HepG2 (cell line): Measurements from ENCODE around the gene POLD3. TPM values are rescaled to one million over a fixed set of nuclear protein-coding genes. Genes with fewer than 3 reads are reported as not detected.
A peak's percentile ranks its signal among the peaks of the same experiment; 100 is the strongest.

Experiments
- AHDC1 ChIP-seq: sonication (generic); formaldehyde crosslinking; IDR thresholded peaks from 2 replicates; pipeline ENCODE4 v1.5.1; 2020; ENCODE audit warnings: mild to moderate bottlenecking, missing genetic modification reagents, borderline replicate concordance
- CBX2 ChIP-seq, 2 experiments: fragments of 200-600 bp in 1 of 2; sonication (generic); formaldehyde crosslinking in 1 of 2; IDR thresholded peaks; 2 replicates each; pipeline versions ENCODE4 v1.7.0 to v1.8.1; 2018 to 2022; ENCODE audit warnings: low read depth in 2 of 2, low read length in 1 of 2, mild to moderate bottlenecking in 1 of 2, missing genetic modification reagents in 1 of 2
- DNMT1 ChIP-seq: sonication (generic); formaldehyde crosslinking; IDR thresholded peaks from 2 replicates; pipeline ENCODE4 v1.5.1; 2020; ENCODE audit warnings: mild to moderate bottlenecking, missing genetic modification reagents
- JUNB ChIP-seq: sonication (generic); formaldehyde crosslinking; IDR thresholded peaks from 2 replicates; pipeline ENCODE4 v1.8.0; 2022; ENCODE audit warnings: missing genetic modification reagents, mild to moderate bottlenecking, borderline replicate concordance
- MED1 ChIP-seq: sonication (generic); formaldehyde crosslinking; IDR thresholded peaks from 2 replicates; pipeline ENCODE4 v1.4.0; 2020; ENCODE audit warnings: missing genetic modification reagents
- NCOA2 ChIP-seq: sonication (generic); formaldehyde crosslinking; IDR thresholded peaks from 2 replicates; pipeline ENCODE4 v1.8.0; 2022; ENCODE audit warnings: inconsistent platforms
- PLSCR1 ChIP-seq: sonication (generic); formaldehyde crosslinking; IDR thresholded peaks from 2 replicates; pipeline ENCODE4 v1.5.0; 2020; ENCODE audit warnings: missing genetic modification reagents, mild to moderate bottlenecking, borderline replicate concordance
- SIN3B ChIP-seq: fragments of 150-350 bp; IDR thresholded peaks from 2 replicates; pipeline ENCODE4 v1.6.1; 2014; ENCODE audit warnings: low read length
- XRCC5 ChIP-seq: fragments of 200-400 bp; formaldehyde crosslinking; optimal IDR thresholded peaks from 2 replicates; pipeline ENCODE3; 2017; ENCODE audit warnings: mild to moderate bottlenecking, low read length
- YEATS2 ChIP-seq: sonication (generic); formaldehyde crosslinking; IDR thresholded peaks from 2 replicates; pipeline ENCODE4 v1.4.0; 2020; ENCODE audit warnings: missing genetic modification reagents, borderline replicate concordance
- ZBTB39 ChIP-seq: sonication (generic); formaldehyde crosslinking; IDR thresholded peaks from 2 replicates; pipeline ENCODE4 v1.5.0; 2020; ENCODE audit warnings: missing genetic modification reagents
- ZNF574 ChIP-seq: sonication (generic); formaldehyde crosslinking; IDR thresholded peaks from 2 replicates; pipeline ENCODE4 v1.4.0; 2020; ENCODE audit warnings: missing genetic modification reagents
- polyA plus RNA-seq, 8 experiments: library from polyadenylated mRNA; depleted of rRNA in 3 of 8; stranded (reverse) in 7 of 8; unstranded in 1 of 8; fragments of >200 nt; fragmentation: Illumina TruSeq in 4 of 8; extraction: Trizol in 4 of 8; gene quantifications; 2 replicates each; pipeline versions ENCODE4 v1.2.1 to v1.2.3, GENCODE V29; 2011 to 2016; ENCODE audit warnings: low read depth in 4 of 8, missing spikeins in 1 of 8, mixed read lengths in 1 of 8; ENCODE audit not compliant: insufficient read depth in 1 of 8
- total RNA-seq, 5 experiments: library from RNA; depleted of rRNA; stranded (reverse); fragments of >200 nt; fragmentation: Illumina TruSeq; extraction: Trizol; gene quantifications; 2 replicates each; pipeline ENCODE4 v1.2.3, GENCODE V29; 2016; ENCODE audit warnings: low read depth in 1 of 5

The POLD3 gene
- total and polyA plus RNA-seq, 2 of the 13 experiments (the other 11 are each of a cell fraction or from before 2014, with no cell fraction given): 6.3 to 18.9 TPM

GRCh38 chr11:74559110-74559933 is 33.1 kb upstream of the POLD3 start (continued):
- no peak for TF ChIP-seq CBX2 (IDR thresholded peaks at IDR 0.05; ENCODE audit: low read depth, low read length)
- TF ChIP-seq CBX2 (CRISPR knock-in tag; IDR thresholded peaks at IDR 0.05; ENCODE audit: low read depth): no peak
- TF ChIP-seq MED1 (CRISPR knock-in tag): peak; percentile 64
- TF ChIP-seq DNMT1 (CRISPR knock-in tag): no peak
- 0 out of 2 replicates have a peak, but pooled peaks have one; percentile 31 for TF ChIP-seq ZNF574 (CRISPR knock-in tag)
- TF ChIP-seq NCOA2: peak; percentile 61; the same call in 1 of the 2 replicates
- TF ChIP-seq XRCC5: no peak
- no peak for TF ChIP-seq JUNB (CRISPR knock-in tag)
- no peak for TF ChIP-seq SIN3B
- no peak for TF ChIP-seq PLSCR1 (CRISPR knock-in tag)
- TF ChIP-seq ZBTB39: no peak
- no peak for TF ChIP-seq YEATS2
- peak; percentile 83; the same call in 1 of the 2 replicates for TF ChIP-seq AHDC1 (CRISPR knock-in tag)
